GM12892 (cell line): ENCODE data around the gene NCCRP1.

ENCODE experiments used
- DNase-seq: peaks from one replicate; pipeline ENCODE4 v3.0.0; 2011; ENCODE audit not compliant: insufficient read length
- FAIRE-seq: peaks from 2 replicates; lab custom pipeline; 2011; peaks lifted over from hg19 to GRCh38; lab: Jason Lieb, UNC
- POLR2A ChIP-seq: IDR thresholded peaks from 2 replicates; pipeline ENCODE4 v1.6.1; 2011; ENCODE audit warnings: low read depth, low read length, control low read depth
- POLR2AphosphoS5 ChIP-seq: IDR thresholded peaks from 2 replicates; pipeline ENCODE4 v1.6.1; 2011; ENCODE audit warnings: low read depth, low read length, control low read depth
- TAF1 ChIP-seq: IDR thresholded peaks from 2 replicates; pipeline ENCODE4 v1.6.1; 2011; ENCODE audit warnings: low read depth, mild to moderate bottlenecking, control low read depth, low read length, borderline replicate concordance

The NCCRP1 gene

DNA sequence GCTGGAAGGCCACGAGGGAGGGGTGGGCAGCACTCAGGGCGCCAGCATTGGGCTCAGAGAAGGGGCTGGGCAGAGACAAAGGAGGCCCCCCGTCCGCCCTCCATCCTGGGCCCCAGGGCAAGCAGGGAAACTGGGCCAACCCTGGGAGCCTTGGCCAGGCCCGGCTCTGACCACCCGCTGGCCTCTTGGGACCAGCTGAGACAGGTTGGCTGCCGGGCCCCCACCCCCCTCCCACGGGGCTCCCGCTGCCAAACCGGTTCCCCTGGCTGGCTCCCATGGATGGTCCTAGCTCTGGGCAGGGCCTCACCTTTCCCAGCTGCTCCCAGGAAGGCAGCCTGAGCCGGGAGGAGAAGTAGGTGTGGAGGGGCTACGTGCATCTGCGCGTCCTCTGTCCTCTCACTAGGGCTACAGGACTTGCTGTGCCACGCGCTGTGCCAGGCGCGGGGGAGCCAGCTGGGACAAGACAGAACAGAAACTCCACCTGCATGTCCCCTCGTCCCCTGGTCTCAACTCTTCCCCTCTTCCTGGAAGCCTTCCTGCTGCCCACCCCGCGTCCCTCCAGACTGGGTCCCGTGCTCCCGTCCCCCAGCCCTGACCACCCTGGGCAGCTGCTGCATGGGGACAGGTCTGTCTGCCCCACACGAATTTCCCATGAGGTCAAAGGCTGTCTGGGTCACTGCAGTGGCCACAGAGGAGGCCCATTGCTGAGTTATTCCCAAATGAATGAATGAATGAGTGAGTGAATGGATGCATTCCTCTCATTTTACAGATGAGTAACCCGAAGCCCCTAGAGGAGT, 29.1 kb upstream of the NCCRP1 start:
- no peak for TF ChIP-seq TAF1
- TF ChIP-seq POLR2A, result no peak
- TF ChIP-seq POLR2AphosphoS5, result no peak
- FAIRE-seq (no peak), DNase-seq (no peak)

DNA sequence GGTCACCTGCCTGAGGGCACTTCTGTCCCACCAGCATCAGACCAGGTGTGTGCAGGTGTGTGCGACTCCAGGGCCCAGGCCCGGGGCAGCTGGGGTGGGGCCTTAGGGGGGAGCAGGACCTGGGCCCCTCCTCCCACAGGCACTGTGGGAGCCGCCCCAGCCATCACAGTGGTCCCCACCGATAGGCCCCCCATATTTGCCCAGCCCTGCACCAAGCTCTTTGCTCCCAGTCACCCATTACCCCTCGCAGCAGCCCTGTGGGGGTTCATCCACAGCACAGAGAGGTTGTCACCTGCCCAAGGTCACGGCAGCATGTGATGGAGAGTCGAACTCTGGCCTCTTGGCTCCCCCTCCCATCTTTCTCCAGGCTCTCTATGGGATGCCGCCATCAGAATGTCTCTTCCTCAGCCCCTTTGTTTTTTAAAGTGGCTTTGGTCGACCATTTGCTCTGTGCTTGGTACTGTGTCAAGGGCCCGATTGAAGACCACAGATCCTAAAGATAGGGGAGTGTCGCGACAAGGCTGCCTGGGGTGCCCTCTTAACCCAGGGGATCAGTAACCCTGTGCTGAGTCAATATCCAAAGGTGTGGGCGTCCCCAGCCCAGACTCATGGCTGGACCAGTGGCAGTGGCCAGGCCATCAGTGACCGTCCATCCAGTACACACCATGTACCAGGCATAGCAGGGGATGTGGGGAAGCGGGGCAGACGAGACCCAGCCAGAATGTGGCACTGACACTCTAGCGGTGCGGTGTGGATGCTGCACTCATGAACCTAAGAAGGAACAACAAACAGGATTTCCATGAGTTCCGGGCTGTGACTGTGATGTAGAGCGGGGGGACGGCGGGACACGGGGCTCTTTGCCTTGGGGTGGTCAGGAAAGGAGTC, 28.3 kb upstream of the NCCRP1 start:
- DNase-seq, result no peak
- no peak for FAIRE-seq
- TF ChIP-seq POLR2AphosphoS5 (no peak), POLR2A (no peak), TAF1 (no peak)

DNA sequence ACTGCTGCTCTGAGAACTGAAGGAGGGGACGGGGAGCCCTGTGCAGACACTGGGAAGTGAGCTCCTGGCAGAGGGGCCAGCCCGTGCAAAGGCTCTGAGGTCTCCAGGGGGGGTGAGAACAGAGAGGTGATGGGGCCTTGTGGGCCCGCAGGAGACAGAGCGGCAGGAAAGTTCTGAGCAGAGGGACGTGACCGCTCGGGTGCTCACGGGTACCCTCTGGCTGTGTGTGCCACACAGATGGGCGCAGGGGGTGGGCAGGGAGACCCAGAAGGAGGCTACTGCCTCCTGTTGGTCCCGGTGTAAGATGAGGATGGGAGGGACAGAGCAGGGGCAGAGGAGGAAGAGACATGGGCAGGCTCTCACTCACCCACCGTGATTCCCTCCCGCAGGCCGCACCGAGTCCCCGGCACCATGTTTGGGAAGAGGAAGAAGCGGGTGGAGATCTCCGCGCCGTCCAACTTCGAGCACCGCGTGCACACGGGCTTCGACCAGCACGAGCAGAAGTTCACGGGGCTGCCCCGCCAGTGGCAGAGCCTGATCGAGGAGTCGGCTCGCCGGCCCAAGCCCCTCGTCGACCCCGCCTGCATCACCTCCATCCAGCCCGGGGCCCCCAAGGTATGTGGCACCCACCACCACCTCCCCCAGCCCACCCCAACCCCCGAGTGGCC, 27.5 kb upstream of the NCCRP1 start:
- FAIRE-seq, result no peak

DNA sequence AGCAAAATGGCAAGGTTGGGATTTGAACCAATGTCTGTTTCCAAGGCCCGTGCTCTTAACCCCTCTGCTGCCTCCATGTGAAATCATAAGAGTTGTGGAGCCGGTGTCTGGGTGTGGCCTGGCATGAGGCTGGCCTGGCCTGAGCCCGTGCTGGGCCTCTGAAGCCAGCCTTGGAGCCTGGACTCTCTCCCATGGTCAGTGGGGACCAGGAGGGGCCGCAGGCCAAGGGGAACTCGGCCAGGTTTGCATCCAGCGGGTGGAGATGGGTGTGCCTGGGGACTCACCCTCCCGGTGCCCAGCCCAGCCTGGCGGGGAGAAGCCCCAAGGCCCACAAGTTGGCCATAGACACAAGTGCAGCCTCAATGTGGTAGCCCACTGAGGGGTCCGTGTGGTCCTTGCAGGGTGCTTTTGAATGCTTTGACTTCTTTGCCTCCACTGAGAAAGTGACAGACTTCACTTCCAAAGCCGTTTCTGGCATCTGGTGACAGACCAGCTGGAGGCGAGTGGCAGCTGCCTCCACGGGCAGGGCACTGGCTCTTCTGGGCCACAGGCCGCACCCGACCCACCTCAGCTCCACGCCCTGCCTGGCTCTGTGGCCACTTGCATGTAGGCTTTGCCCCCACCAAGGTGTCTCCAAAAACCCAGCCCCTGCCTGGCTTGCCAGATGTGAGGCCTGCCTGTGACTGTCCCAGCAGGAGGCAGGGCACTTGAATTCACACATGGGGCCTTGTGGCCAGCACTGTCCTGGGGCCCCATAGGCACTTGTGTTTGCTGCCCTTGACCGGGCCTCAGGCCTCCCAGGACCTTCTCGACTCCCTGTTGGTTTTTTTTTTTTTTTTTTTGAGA, 26.2 kb upstream of the NCCRP1 start:
- no peak for TF ChIP-seq POLR2AphosphoS5
- TF ChIP-seq TAF1, result no peak
- TF ChIP-seq POLR2A, result no peak
- DNase-seq (no peak), FAIRE-seq (no peak)

More for the DNA sequence above, 27.5 kb upstream of the NCCRP1 start:
- DNase-seq, result no peak
- no peak for TF ChIP-seq TAF1
- TF ChIP-seq POLR2AphosphoS5, result no peak
- no peak for TF ChIP-seq POLR2A

DNA sequence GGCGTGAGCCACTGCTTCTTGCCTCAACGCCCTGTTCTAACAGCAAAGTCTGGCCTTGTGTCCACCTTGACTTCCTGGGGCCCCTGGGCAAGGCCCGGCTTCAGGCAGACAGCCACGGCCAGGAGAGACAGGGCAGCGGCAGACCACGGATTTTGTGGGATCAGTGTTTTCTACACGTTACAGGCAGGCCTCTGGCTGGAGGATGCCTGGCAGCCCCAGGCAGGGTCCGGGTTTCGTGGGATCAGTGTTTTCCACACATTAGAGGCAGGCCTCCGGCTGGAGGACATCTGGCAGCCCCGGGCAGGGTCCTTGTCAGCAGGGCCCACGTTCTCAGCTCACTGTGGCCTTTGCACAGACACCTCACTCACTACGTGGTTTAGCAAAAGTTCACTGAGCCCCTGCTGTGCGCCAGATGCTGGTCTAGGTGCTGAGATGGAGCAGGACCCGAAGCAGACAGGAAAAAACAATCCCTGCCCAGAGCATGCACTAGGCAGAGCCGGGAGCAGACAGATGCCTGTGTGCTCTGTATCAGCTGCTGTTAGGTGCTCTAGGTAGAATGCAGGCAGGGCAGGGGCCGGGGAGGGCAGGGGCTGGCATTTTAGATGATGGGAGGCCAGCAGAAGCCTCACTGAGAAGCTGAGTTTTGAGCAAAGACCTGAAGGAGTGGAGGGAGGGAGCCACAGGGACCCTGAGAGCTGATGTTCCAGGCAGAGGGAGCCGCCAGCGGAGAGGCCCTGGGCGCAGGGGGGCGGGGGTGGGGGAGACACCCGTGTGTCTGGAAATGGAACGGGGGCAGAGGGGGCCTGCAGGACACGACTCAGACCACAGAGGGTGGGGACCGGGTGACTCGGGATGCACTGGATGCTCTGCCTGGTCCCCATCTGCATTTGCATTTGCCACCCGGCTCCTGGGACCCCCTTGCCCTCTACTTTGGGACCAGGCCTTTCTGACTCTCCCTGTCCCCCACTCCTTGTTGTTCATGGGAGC, 25.0 kb upstream of the NCCRP1 start:
- DNase-seq, result no peak
- no peak for FAIRE-seq

DNA sequence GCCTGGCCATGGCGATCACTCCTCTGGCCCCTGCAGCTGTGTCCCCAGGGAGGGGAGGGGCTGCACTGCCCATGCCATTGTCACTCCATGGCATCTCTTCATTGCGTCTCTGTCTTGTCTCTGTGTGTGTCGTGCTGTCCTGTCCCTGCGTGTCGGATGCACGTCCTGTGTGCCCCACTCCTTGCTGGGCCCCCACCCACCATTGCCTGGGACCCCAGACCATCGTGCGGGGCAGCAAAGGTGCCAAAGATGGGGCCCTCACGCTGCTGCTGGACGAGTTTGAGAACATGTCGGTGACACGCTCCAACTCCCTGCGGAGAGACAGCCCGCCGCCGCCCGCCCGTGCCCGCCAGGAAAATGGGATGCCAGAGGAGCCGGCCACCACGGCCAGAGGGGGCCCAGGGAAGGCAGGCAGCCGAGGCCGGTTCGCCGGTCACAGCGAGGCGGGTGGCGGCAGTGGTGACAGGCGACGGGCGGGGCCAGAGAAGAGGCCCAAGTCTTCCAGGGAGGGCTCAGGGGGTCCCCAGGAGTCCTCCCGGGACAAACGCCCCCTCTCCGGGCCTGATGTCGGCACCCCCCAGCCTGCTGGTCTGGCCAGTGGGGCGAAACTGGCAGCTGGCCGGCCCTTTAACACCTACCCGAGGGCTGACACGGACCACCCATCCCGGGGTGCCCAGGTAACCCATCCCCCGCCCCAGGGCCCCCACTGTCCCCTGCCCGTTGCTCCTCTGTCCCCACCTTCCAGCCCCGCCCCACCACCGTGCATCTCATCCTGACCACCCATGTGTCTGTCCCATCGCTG, 23.9 kb upstream of the NCCRP1 start:
- FAIRE-seq (no peak), DNase-seq (no peak)
- TF ChIP-seq POLR2A, result no peak
- no peak for TF ChIP-seq POLR2AphosphoS5
- TF ChIP-seq TAF1, result no peak

More for the DNA sequence above, 25.0 kb upstream of the NCCRP1 start:
- TF ChIP-seq POLR2A (no peak), TAF1 (no peak), POLR2AphosphoS5 (no peak)

DNA sequence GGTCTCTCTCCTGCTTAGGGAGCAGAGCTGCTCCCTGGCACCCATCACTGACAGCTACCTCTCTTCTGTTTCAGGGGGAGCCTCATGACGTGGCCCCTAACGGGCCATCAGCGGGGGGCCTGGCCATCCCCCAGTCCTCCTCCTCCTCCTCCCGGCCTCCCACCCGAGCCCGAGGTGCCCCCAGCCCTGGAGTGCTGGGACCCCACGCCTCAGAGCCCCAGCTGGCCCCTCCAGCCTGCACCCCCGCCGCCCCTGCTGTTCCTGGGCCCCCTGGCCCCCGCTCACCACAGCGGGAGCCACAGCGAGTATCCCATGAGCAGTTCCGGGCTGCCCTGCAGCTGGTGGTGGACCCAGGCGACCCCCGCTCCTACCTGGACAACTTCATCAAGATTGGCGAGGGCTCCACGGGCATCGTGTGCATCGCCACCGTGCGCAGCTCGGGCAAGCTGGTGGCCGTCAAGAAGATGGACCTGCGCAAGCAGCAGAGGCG, 23.2 kb upstream of the NCCRP1 start:
- TF ChIP-seq POLR2A, result no peak
- no peak for TF ChIP-seq TAF1
- no peak for TF ChIP-seq POLR2AphosphoS5
- FAIRE-seq, result no peak
- DNase-seq, result no peak

DNA sequence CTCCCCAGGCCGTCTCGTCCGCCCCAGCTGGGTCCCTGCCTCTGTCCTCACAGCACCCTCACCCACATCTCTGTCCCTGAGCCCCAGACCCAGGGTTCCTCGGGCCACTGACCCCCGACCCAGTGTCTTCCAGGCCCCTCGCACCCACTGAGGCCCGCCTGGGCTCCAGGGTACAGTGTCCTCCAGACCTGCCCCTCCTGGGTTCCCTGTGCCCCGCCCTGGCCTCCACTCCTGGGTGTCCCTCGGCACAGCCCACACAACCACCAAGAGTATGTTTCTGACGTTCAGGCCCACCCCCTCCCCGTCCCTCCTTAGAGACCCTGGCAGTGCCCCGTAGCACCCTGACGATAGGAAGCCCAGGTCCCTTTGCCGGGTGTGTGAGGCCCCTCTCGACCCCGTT, 22.6 kb upstream of the NCCRP1 start:
- TF ChIP-seq POLR2A, result no peak
- TF ChIP-seq POLR2AphosphoS5, result no peak
- TF ChIP-seq TAF1, result no peak
- FAIRE-seq (no peak), DNase-seq (no peak)
